GM19468 (cell line): ENCODE results near the gene TMEM50B.
A peak's percentile ranks its signal among the peaks of the same experiment; 100 is the strongest.
"Not testable (repeated sequence)": the region's sequence is repeated elsewhere in the genome, so short reads cannot be mapped to it uniquely, and the experiment has no call there.

ENCODE experiments used
- ATAC-seq: cut with Tn5 transposase; IDR thresholded peaks from one replicate; pipeline ENCODE4 v1.9.1; 2021; ENCODE audit warnings: mild to moderate bottlenecking, moderate library complexity, moderate number of reproducible peaks; ENCODE audit not compliant: unreplicated experiment; ENCODE audit errors: extremely low read depth

TMEM50B gene

DNA sequence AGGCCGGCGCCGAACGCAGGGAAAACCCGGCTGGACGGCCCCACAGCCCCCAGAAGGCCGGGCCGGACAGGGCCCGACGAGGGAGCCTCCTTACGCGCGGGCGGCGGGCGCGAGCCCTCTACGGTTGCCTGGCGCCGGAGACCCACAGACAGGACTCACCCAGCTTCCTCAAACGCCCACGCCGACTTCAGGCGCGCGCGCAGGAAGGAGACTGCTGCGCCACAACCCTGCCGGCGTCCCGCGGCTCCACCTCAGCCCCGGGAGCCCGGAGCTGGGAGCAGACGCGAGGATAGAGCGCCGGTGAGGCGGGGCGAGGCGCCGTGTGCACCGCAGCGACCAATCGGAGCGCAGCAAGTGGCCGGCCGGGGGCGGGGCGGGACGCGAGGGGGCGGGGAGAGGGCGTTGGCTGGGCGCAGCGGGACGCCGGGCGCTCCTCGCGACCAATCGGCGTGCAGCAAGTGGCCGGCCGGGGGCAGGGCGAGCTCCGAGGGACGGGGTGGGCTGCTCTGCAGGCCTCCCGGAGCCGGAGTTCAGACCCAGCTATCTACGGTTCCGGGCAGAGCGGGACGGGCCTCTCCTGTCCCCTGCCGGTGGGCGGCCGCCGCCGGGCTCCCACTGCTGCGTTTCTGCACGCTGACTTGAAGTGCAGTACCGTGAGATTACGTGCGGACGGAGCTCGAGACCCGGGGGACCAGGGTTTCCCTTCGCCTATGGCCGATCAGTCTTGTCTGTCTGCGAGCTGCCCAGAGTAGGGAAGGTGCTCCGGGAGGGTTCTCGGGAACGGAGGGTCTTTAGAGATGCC, at the start of gene TMEM50B:
Gene TMEM50B, minus strand, starts transcription at position 296 of the 802 bp plus-strand sequence. CDS start 11,089 bp downstream, outside the sequence.
- ATAC-seq: peak; percentile 88

DNA sequence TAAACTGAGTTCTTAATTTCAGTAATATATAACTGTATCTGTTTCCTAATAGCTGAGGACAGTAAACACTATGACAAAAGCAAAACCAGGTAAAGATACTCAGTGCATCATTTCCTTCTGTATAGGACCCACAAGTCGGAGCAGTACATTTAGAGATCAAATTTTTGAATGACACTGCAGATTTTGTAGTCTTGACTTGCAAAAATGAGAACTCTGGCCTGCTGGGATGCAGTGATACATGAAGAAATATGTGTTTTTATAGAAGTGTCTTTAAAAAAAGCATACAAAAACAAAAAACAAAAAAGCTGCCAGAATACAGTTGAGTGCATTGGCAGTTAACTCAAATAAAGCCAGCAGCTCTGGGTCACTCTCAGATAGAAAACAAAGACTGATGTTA, 43.2 kb upstream of the TMEM50B start:
- ATAC-seq: no peak

DNA sequence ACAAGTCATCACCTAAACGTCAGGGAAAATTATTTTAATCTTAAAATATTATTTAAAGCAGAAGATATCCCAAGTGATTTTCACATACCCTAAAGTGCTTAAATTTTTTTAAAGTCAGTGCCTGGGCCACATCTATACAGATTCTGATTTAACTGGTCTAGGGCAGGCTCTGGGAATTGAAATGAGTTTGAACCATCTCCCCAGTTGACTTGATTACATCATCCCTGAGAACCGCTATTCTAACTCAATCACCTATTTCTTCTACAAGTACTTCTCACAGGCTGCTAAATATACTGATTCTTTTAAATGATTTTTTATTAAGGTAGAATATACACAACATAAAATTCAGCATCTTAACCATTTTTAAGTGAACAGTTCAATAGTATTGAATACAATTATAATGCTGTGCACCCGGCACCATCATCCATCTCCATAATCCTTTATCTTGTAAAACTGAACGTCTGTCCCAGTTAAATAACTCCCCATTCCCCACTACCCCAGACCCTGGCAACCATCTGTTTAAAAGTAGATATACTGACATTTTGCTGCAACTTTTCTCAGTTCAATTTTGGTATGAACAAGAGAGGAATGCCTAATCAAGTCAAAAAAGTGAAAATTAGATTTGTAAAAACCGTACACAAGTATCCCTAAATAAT, 42.7 kb upstream of the TMEM50B start:
- ATAC-seq: no peak

DNA sequence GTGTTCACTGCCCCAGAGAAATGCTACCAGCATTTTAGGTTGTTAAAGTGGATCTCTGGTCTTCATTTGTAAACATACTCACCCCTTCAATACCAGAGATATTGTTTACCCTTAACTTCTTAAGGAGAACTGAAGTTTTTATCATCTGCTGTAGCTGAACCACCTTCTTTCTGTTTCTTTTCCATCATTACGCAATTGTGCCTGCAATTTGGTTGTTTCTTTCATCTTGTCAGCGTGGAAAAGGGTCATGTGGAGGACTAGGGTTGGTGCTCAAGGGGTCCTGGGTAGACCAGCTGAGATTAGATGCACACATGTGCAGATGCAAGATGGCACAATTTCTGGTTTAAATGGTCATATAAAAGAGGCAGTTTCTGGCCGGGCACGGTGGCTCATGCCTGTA, 39.1 kb upstream of the TMEM50B start:
- ATAC-seq: no peak

DNA sequence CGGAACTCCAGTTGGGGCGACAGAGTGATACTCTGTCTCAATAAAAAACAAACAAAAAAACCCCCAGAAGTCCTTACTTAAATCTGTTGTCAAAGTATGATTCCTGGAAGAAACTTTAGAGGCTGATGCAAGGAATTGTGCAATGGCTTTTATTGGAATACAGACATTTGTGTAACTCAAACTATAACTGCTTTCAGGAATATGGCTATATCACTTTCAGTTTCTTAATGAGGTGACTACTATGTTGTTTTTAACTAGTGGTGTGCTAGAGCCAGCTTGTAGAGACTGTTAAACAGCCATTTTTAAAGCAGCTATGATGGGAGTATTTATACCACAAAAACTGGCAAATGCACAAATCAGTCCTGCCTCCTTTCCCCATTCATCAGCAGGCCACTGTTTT, 34.5 kb upstream of the TMEM50B start:
- ATAC-seq: no peak

DNA sequence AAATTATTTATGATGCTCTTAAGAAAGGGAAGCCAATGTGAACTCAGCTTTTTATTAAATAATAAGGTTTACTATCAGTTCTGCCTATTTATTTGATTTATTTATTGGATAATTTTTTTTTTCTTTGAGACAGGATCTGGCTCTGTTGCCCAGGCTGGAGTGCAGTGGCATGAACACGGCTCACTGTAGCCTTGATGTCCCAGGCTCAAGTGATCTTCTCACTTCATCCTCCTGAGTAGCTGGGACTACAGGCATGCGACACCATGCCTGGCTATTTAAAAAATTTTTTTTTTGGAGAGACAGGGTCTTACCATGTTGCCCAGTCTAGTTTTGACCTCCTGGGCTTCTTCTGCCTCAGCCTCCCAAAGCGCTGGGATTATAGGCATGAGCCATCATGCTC, 32.7 kb upstream of the TMEM50B start:
- no peak for ATAC-seq

DNA sequence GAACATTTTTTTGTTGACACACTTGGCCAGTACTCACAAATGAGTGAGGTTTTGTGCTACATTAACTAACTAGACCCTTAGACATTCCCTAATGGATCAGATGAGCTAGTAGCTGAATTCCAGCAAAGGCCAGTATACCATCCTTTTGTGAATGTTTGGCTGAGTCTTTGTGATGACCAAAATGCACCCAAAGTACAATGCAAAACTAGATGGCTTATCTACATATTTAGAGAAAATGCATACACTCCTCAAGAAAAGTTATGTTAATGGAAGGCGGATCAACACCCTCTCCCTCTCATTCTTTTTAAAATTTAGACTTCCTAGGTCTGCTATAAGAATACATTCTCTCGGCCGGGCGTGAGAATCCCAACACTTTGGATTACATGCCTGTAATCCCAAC, 31.9 kb upstream of the TMEM50B start:
- no peak for ATAC-seq

DNA sequence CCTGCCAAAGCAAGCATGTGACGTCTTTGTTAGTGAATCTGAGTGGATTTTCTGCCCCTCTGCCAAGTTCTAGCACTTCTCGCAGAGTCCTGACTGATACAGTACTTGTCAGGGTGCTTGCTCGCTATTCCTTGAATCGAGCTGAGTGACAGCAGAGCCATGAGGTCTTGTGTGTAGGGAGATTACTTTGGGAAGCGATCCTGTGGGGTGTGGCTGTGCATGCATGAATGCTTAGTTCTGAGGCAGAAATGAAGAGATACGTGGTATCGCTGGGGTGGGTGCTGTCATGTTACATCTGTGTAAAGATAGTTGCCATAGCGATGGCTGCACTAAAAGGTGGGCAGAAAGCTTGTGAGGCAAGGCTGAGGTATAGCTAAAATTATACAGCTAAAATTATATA, 31.1 kb upstream of the TMEM50B start:
- ATAC-seq: no peak

DNA sequence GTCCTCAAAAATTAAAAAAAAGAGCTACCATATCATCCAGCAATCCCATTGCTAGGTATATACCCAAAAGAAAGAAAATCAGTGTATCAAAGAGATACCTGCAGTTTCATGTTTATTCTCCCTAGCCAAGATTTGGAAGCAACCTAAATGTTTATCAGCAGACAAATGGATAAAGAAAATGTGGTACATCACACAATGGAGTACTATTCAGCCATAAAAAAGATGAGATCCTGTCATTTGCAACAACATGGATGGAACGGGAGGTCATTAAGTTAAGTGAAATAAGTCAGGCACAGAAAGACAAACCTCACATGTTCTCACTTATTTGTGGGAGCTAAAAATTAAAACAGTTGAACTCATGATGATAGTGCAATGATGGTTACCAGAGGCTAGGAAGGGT, 27.2 kb upstream of the TMEM50B start:
- not testable (repeated sequence) for ATAC-seq

DNA sequence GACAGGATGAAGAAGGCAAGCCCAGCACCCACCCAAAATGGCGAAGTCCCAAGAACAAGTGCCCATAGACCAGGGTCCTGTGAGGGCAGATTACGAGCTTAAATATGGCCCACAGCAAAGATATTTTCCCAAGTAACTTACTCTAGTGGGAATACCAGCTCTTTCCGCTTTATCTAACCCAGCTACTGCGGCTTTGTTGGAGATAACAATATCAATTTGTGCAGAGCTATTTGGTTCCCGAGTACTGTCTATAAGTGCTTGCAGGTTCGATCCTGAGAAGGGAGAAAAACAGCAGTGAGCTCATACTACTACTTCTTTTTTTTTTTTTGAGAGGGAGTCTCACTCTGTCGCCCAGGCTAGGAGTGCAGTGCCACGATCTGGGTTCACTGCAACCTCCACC, 26.1 kb upstream of the TMEM50B start:
- ATAC-seq: no peak

DNA sequence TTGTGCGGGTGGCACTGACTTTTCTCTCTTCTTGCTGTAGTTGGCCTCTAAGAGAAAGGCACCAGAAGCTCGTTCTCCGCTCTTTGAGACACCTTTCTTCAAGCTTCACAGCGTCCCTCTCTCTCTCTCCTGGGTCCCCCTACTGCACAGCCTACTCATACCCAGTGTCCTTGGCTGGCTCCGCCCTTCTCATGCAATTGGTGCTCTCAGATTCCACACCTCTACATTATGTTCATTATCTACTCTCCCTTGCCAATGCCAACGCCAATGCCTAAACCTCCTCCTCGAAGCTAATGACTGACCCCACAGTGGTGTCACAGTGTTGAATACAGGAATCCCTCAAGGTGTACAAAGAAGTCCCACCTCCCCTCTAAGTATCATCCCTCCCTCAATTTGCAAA, 16.6 kb upstream of the TMEM50B start:
- ATAC-seq: no peak

DNA sequence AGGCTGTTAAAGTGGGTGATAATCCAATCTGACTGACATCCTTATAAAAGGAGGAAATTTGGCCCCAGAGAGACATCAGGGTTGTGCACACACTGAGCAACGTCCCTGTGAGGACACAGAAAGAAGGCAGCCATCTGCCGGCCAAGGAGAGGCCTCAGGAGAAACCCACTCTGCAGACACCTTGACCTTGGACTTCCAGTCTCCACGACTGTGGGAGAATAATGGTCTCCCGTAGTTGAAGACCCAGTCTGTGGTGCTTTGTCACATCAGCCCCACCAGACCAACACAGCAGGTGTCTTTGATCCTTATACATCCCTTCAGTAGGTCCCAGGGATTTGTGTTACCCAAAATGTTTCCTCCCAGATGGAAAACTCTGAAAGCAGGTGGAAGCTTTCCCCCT, 16.0 kb upstream of the TMEM50B start:
- ATAC-seq: no peak

DNA sequence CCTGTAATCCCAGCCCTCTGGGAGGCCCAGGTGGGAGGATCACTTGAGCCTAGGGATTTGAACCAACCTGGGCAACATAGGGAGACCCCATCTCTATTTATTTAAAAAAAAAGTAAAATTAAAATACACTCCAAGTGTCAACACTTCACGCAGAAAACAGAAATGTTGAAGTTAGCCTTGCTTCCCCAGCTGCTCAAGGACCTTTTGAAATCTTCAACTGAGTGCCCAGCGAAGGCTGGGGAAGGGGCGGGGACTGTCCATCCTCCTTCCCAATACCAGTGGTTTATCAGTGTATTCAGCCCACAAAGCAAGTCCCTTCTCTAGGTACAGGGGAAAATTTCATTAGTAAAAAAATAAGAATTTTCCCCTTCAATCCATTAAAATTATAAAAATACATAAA, 14.0 kb upstream of the TMEM50B start:
- ATAC-seq: no peak

DNA sequence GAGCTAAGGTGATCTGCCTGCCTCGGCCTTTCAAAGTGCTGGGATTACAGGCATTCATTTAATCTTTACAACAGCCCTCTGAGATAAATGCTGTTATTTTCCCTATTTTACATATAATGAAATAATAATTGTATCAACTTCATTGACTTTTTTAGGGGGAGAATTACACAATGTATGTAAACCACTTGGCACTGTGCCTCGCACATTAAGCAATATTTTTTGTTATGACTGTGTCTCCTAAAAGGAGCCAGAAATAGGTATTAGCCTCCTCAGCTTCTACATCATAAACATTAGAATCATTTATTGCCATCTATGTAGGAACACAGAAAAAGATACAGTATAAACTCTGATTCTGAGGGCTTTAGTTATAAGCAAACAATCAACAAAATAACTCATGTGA, 12.8 kb upstream of the TMEM50B start:
- ATAC-seq: no peak

DNA sequence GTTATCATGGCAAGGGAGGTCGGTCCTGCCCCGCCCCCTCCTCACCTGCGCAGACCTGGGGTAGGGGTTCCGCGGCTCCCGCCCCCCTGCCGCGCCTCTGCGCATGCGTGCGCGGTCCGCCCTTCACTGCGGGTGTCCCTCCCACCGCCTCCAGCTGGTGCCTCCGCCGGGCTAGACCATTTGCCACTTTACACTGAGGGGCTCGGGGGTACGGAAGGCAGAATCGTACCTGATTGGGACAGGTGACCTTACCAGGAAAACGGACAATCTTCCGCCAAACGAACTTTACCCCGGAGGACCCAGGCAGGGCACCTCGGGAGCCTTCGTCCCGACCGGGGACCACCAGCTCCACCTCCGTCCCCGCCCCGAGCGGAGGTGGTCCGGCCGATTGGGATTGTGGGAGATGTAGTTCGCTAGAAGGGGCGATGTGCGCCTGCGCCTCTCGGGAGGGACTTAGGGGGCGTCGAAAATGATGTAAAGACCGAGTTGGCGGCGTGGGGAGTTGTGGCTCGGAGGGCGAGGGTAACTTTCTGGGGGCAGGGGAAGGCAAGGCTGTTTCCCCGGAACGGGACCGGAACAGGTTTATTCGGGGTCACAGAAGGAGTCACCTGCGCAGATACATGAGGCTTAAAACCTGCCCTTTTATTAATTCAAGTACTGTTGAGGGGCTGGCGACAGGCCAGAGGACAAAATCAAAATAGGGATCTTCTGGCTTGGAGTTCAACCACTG, 11.8 kb upstream of the TMEM50B start, which contains the start of gene DNAJC28:
Gene DNAJC28, minus strand, starts transcription at position 344 of the 730 bp plus-strand sequence. CDS start 2,323 bp downstream, outside the sequence.
- ATAC-seq: peak; percentile 92

DNA sequence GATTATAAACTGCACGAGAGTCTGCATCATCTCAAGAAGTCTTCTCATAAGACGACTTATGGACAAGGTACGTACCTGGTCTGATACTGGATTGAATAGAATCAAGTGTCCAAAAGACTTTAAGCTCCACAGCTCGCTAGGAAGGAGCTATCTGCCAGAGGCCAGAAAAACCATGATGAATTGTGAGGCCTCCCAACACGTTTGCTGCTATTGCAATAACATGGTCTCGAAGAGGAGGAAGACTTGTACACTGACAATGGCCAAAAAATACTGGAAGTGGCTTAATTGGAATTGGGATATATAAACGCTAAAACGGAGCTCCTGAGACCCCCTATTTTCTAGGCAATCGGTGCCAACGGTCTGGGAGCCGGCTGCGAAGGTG, 11.2 kb upstream of the TMEM50B start:
- no peak for ATAC-seq

DNA sequence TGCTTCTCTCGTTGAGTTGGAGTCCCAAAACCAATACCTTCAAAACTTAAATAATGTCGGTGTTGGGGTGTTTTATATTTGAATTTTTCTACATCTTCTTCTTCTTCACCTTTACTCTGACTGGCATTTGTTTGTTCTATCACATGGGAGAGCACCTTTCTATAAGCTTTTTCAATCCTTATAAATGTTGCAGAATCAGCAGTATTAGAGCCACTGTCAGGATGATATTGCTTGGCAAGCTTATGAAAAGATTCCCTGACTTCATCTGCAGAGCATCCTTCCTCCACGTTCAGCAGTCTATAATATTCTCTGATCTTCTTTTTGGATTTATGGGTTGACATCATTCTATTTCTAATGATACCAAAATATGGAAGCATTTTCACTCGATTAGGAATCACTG, 9.2 kb upstream of the TMEM50B start:
- ATAC-seq: no peak

DNA sequence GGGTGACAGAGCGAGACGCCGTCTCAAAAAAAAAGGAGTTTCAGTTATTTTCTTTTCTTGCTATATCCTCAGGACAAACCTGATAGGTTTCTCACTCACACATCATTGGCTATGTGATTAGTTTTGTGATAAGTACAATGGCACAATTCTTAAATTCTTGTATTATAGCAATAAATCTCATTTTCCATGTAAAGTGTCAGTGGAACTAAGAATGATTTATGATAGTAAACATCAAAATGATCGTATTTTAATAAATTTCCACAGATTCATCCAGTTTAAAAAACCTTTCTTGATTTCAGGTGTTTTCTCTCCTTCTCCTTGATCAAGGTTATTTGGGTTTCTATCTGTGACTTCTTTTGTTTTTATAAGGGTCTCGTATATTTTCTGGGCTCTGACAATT, 8.2 kb upstream of the TMEM50B start:
- ATAC-seq: no peak

DNA sequence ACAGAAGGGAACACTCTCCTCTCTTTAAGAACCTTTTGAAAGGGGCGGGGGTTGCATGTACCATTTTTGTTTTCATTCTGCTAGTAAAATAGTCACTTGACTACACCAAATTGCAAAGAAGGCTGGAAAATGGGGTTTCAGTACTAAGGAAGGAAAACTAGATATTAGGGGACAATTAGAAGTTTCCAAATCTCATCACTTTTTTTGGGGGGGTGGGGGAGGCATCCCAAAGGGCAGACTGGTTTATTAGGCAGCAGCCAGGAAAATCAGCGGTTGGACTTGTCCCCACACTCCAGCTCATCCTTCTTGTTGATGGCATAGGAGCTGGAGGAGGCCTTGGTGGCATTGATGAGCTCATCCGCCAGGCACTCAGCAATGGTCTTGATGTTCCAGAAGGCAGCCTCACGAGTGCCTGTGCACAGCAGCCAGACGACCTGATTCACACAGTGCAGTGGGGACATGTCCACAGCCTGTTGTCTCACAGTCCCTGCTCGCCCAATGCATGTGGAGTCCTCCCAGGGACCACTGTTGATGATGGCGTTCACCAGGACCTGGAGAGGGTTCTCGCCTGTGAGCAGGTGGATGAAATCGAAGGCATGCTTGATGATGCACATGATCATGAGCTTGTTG, 1.7 kb upstream of the TMEM50B start:
- ATAC-seq: no peak

DNA sequence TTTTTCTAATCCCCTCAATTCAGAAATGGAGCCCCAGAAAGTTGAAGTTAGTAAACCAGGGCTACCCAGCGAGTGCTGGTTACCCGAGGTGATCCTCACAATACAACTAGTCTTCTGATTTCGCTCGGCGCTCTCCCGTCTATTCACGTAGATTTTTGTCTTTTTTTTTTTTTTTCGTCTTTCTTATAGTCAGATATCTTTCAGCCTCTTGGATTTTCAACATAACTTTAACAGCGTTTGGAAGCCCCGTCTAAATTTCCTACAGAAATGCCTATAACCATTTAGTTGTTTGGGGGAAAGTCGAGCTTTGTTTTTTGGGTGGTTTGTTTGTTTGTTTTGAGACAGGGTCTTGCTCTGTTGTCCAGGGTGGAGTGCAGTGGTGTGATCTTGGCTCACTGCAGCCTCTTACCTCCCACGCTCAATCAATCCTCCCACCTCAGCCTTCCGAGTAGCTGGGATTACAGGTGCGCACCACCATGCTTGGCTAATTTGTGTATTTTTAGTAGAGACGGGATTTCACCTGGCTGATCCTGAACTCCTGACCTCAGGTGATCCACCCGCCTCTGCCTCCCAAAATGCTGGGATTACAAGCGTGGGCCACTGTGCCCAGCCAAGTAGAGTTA, 818 bp upstream of the TMEM50B start:
- ATAC-seq: no peak
